Parathyroid adenoma (tissue), 2 donors: ENCODE measurements around the gene CLCNKB.
A peak's percentile ranks its signal among the peaks of the same experiment; 100 is the strongest.

Experiments
- H2AFZ ChIP-seq: fragments of 300-600 bp; sonication (generic); one replicate; pipeline ENCODE4 v1.7.0; 2017; ENCODE audit warnings: antibody characterized with exemption, mild to moderate bottlenecking
- H3K27ac ChIP-seq: fragments of 300-600 bp; sonication (generic); one replicate; pipeline ENCODE4 v1.7.0; 2017
- H3K27me3 ChIP-seq: fragments of 300-600 bp; sonication (generic); one replicate; pipeline ENCODE4 v1.7.0; 2017; ENCODE audit warnings: low read length; ENCODE audit not compliant: control insufficient read depth, insufficient read depth
- H3K36me3 ChIP-seq: fragments of 300-600 bp; sonication (generic); one replicate; pipeline ENCODE4 v1.7.0; 2017; ENCODE audit warnings: low read length; ENCODE audit not compliant: control insufficient read depth, insufficient read depth
- H3K4me1 ChIP-seq: fragments of 300-600 bp; sonication (generic); one replicate; pipeline ENCODE4 v1.7.0; 2017; ENCODE audit warnings: control low read depth
- H3K4me2 ChIP-seq: fragments of 300-600 bp; sonication (generic); one replicate; pipeline ENCODE4 v1.7.0; 2017; ENCODE audit warnings: low read length
- H3K4me3 ChIP-seq: fragments of 300-600 bp; sonication (generic); one replicate; pipeline ENCODE4 v1.7.0; 2017; ENCODE audit warnings: low read depth, low read length
- H3K79me2 ChIP-seq: fragments of 300-600 bp; sonication (generic); one replicate; pipeline ENCODE4 v1.7.0; 2017; ENCODE audit warnings: control low read depth
- H3K9ac ChIP-seq: fragments of 300-600 bp; sonication (generic); one replicate; pipeline ENCODE4 v1.7.0; 2017; ENCODE audit warnings: mild to moderate bottlenecking
- H3K9me3 ChIP-seq: fragments of 300-600 bp; sonication (generic); one replicate; pipeline ENCODE4 v1.7.0; 2017; ENCODE audit warnings: low read length; ENCODE audit not compliant: control insufficient read depth
- TF ChIP-seq, protein P1 (sequence below): fragments of 300-600 bp; sonication (generic); IDR thresholded peaks from one replicate; pipeline ENCODE4 v1.7.0; 2017; ENCODE audit warnings: antibody characterized with exemption, mild to moderate bottlenecking
- donor health status: primary hyperparathyroidism.

The CLCNKB gene

GRCh38 chr1:16043521-16043920 is at the start of gene CLCNKB:
TSS of gene CLCNKB (plus strand) at chr1:16043782. CDS start at chr1:16044493, 711 bp downstream.
- Histone ChIP-seq H3K27ac (no peak within 1 kb of the TSS), H3K79me2 (no peaks in the 10 kb centered on the region), H3K9ac (no peak within 1 kb of the TSS), H3K4me1 (no peaks in the 10 kb centered on the region), H3K36me3 (no peaks in the 10 kb centered on the region), H2AFZ (no peak within 1 kb of the TSS), H3K4me2 (peak within 1 kb of the TSS; percentile 22), H3K9me3 (no peaks in the 10 kb centered on the region), H3K4me3 (no peak within 1 kb of the TSS), H3K27me3 (no peaks in the 10 kb centered on the region)
- TF ChIP-seq, protein P1, sequence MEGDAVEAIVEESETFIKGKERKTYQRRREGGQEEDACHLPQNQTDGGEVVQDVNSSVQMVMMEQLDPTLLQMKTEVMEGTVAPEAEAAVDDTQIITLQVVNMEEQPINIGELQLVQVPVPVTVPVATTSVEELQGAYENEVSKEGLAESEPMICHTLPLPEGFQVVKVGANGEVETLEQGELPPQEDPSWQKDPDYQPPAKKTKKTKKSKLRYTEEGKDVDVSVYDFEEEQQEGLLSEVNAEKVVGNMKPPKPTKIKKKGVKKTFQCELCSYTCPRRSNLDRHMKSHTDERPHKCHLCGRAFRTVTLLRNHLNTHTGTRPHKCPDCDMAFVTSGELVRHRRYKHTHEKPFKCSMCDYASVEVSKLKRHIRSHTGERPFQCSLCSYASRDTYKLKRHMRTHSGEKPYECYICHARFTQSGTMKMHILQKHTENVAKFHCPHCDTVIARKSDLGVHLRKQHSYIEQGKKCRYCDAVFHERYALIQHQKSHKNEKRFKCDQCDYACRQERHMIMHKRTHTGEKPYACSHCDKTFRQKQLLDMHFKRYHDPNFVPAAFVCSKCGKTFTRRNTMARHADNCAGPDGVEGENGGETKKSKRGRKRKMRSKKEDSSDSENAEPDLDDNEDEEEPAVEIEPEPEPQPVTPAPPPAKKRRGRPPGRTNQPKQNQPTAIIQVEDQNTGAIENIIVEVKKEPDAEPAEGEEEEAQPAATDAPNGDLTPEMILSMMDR: no peak

DNA sequence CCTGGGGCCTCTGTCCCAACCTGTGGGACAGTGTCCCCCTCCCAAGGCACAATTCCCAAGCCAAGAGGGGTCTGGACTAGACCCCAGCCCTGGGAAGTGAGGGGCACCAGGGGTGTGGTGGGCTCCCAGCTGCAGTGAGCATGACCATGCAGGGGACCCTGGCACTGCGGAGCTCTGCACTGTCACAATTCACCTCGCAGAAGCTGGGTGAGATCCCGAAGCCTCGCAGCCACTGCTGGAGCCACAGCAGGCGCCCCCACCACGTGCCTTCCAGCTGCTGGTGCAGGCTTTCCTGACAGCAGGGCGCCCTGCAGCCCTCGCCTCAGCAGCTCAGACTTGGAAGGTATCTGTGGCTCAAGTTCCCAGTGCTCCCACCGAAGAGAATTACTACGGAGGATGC is 49.5 kb upstream of the CLCNKB start:
- Histone ChIP-seq H2AFZ (no peak overlapping the region), H3K79me2 (no peaks in the 10 kb centered on the region), H3K9me3 (no peaks in the 10 kb centered on the region), H3K27ac (no peak overlapping the region), H3K4me3 (no peak overlapping the region), H3K9ac (no peak overlapping the region), H3K36me3 (no peaks in the 10 kb centered on the region), H3K4me2 (no peak overlapping the region), H3K27me3 (no peaks in the 10 kb centered on the region), H3K4me1 (no peaks in the 10 kb centered on the region)
- TF ChIP-seq, protein P1: no peak

DNA sequence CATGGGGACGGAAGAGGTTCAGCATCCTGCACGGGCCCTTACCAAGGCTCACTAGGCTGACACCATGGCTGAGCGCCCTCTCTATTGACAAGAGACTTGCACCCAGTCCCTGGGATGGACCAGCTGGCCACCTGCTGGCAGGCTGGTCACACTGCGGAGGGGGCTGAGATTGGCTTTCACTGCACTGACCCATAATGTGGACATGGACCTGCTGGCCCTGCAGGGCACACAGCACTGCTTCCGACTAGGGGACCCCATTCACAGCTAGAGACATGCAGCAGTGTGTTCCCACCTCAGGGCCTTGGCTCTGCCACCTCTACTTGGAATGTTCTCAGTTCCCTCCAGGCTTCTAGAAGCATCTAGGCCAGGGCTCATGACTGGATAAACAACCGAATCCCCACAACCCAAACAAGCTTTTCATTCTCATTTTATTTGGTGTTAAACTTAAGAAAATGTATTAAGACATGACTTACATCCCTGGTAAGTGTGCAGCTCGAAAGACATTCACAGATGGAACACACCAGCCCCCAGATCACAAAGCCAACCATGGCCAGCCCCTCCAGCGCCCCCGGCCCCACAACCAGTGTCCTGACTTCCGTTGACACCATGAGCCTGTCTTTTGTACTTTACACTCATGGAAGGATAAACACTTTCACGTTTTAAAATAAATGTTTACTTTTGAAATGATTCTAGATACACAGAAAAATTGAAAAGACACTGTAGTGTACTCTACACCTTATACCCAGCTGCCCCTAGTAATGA is 48.8 kb upstream of the CLCNKB start:
- H3K9me3 ChIP-seq: no peaks in the 10 kb centered on the region
- no peak overlapping the region for H3K9ac ChIP-seq
- H3K4me1 ChIP-seq: no peaks in the 10 kb centered on the region
- no peaks in the 10 kb centered on the region for H3K36me3 ChIP-seq
- no peak overlapping the region for H3K27ac ChIP-seq
- no peak overlapping the region for H2AFZ ChIP-seq
- no peak overlapping the region for H3K4me3 ChIP-seq
- H3K79me2 ChIP-seq: no peaks in the 10 kb centered on the region
- TF ChIP-seq, protein P1: peak; percentile 36
- H3K27me3 ChIP-seq: no peaks in the 10 kb centered on the region
- no peak overlapping the region for H3K4me2 ChIP-seq

DNA sequence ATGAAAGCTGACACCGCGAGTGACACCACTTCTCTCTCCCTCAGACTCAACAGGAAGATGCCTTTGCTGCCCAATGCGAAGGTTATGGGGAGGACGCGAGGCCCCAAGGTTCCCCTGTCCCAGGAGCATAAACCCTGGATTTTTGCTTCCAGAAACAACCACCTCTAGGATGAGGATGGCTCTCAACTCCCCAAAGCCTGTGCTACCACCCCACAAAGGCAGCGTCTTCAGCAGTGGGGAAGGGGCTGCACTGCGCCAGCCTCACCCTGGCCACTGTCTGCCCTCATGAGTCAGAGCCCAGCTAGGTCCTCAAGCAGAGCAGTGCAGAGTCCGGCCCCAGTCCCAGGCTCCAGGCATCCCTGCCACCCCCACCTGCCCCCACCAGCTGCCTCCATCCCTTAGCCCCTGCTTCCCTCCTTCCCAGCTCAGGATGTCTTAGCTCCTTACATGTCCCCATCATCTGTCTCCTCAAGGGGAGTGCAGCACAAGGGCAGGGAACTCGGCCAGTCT is 46.5 kb upstream of the CLCNKB start:
- Histone ChIP-seq H3K79me2 (no peaks in the 10 kb centered on the region), H3K27me3 (no peaks in the 10 kb centered on the region), H3K4me3 (no peak overlapping the region), H3K9ac (no peak overlapping the region), H3K4me1 (no peaks in the 10 kb centered on the region), H3K4me2 (no peak overlapping the region), H3K36me3 (no peaks in the 10 kb centered on the region), H2AFZ (no peak overlapping the region), H3K9me3 (no peaks in the 10 kb centered on the region), H3K27ac (no peak overlapping the region)
- TF ChIP-seq, protein P1: no peak
